Adipose tissue (tissue), 3 donors: ENCODE results near the gene SKOR1. TPM values are rescaled to one million over a fixed set of nuclear protein-coding genes. Genes with fewer than 3 reads are reported as not detected.

ENCODE experiments used
- H3K27ac ChIP-seq: one replicate; pipeline ENCODE4 v1.5.1; 2013; ENCODE audit warnings: low read depth, low read length
- WGBS, 3 donors: extraction: QIAGEN DNeasy Blood & Tissue Kit; methylation state at CpG; one replicate each; pipeline ENCODE4 v1.1.7; 2013; 5-methylcytosine and 5-hydroxymethylcytosine counted together
- polyA plus RNA-seq, 3 donors: library from polyadenylated mRNA; stranded (reverse); fragments of 200-250 nt; gene quantifications; one replicate each; pipeline ENCODE4 v1.2.3, GENCODE V29; 2013
- donor health status: healthy with polysubstance abuse.
- donor health status: Bipolar disorder and iron deficiency.
- donor health status: healthy.

The SKOR1 gene
- polyA plus RNA-seq, 3 donors = 0.14 to 0.40 TPM; not detected in 1

- H3K27ac ChIP-seq = no peak overlapping the region
- WGBS, 3 donors = 90 to 98% (median 93%) methylated on average over 5 of the region's 5 CpGs
These were observed 15.9 kb upstream of the SKOR1 start for GRCh38 chr15:67809441-67809840.

GRCh38 chr15:67809866-67810265 is 15.4 kb upstream of the SKOR1 start:
- no peak overlapping the region for H3K27ac ChIP-seq
- 88 to 95% (median 92%) methylated on average over 6 of the region's 6 CpGs for WGBS, 3 donors

DNA sequence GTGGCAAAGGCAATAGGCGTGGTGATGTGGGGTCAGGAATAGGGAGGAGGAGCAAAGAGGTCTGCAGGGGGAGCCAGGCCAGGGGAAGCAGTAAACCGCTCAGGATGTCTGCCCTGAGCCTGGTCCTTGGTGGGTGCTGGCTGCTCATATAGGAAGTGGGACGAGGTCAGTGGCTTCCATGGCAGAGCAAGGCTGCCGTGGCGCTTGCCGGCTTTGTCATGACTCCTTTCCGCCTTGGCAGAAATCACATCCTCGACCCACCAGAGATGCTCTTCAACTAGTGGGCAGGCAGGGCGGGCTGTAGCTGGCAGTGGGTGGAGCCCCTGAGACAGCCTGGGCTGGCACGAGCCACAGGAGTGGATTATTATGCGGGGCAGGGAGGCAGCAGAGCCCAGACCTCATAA is 13.1 kb upstream of the SKOR1 start:
- H3K27ac ChIP-seq = no peak overlapping the region
- WGBS, 3 donors = 54 to 69% (median 60%) methylated on average over 11 of the region's 11 CpGs

- H3K27ac ChIP-seq = no peak overlapping the region
- WGBS, 3 donors = 81 to 88% (median 87%) methylated on average over 3 of the region's 3 CpGs
These were observed 12.1 kb upstream of the SKOR1 start for GRCh38 chr15:67813104-67813634.

- 77 to 95% (median 79%) methylated on average over 5 of the region's 5 CpGs for WGBS, 3 donors
- no peak overlapping the region for H3K27ac ChIP-seq
These were observed 10.2 kb upstream of the SKOR1 start for GRCh38 chr15:67815036-67815592.

DNA sequence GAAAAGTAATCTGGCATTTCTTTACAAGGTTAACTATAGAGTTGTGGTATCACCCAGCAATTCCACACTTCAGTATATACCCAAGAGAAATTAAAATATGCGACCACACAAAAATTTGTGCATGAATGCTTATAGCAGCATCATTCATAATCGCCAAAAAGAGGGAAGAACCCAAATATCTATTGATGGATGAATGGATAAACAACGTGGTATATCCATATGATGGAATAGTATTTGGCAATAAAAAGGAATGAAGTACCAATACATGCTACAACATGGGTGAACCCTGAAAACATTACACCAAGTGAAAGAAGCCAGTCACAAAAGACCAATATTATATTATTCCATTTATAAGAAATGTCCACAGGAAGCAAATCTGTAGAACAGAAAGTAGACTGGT is 8.6 kb upstream of the SKOR1 start:
- H3K27ac ChIP-seq = no peak overlapping the region
- WGBS, 3 donors = 88 to 95% (median 94%) methylated on average over 3 of the region's 3 CpGs

DNA sequence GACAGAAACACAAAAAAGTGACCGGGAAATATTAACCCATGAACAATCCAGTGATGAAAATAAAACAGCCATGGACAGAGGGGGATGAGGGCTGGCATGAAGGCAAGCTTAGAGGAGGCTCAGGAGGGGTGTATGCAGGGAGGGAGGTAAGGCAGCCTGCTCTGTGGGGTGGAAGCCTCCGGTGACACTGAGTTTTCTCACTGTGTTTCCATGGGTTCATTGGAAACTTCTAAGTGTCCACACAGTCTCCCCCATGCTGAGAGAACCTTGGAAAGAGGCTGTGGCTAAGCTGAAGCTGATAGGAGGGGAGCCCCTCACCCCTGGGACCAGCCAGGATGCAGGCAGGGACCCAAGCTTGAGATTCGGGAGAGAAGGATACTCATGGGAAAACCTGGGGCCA is 6.8 kb upstream of the SKOR1 start:
- WGBS, 3 donors = 64 to 92% (median 76%) methylated on average over 3 of the region's 3 CpGs

DNA sequence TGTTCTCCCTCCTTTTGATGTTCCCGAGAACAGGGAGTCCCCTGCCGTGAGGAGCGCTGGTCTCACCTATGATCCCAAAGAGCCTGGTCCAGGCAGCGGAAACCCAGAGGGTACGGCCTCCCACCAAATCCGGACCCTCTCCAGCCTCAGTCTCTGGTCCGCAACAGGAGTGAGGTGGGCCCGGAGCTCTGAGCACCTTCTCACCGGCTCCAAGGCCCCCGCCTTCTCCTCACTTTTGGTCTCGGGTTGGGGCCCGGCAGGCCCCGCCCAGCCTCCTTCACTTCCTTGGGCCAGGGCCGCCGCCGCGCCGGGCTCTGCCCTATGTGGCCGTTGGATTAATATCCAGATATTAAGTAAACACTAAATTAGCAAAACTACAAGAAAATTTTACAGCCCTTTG is 5.7 kb upstream of the SKOR1 start:
- WGBS, 3 donors = 15 to 28% (median 17%) methylated on average over 19 of the region's 19 CpGs
- no peak overlapping the region for H3K27ac ChIP-seq

More for the DNA sequence above, 6.8 kb upstream of the SKOR1 start:
- no peak overlapping the region for H3K27ac ChIP-seq

GRCh38 chr15:67820122-67820991 is 5.0 kb upstream of the SKOR1 start:
- WGBS, 3 donors = 11 to 14% (median 13%) methylated on average over 50 of the region's 50 CpGs
- no peak overlapping the region for H3K27ac ChIP-seq

DNA sequence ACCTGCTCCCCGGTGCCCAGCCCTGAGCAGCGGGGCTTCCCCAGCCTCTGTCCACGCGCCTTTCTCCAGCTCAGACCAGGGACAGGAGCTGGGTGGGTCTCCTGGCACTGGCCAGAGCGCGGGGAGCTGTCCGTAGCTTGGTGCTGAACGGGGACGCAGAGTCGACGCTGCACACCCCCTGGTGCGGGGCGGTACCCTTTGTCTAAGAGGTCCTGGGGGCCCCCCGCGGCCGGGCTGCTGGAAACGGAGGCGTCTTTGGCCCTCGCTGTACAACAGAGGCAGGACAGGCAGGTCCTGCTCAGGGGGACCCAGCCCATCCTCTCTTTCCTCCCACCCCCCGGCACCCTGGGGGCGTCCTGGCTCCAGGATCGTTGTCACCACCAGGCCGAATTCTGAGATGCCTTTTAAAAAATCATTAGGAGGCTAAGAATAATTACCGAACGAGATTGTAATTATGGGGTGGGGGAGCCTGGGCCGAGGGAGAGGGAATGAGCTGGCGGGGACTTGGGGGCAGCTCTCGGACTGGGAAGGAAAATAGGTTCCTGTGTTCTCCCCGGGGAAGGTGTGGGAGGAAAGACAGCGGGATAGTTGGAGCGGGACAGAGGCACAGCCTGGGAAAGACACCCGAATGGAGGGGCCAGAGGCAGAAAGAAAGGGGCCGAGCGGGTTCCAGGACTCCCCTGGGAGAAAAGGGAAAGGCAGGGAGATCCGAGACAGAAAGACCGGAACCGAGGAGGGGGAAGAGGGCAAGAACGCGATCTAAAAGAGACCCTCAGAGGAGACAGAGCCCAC is 4.1 kb upstream of the SKOR1 start:
- H3K27ac ChIP-seq = no peak overlapping the region
- WGBS, 3 donors = 5 to 6% (median 5%) methylated on average over 36 to 39 of the region's 39 CpGs

DNA sequence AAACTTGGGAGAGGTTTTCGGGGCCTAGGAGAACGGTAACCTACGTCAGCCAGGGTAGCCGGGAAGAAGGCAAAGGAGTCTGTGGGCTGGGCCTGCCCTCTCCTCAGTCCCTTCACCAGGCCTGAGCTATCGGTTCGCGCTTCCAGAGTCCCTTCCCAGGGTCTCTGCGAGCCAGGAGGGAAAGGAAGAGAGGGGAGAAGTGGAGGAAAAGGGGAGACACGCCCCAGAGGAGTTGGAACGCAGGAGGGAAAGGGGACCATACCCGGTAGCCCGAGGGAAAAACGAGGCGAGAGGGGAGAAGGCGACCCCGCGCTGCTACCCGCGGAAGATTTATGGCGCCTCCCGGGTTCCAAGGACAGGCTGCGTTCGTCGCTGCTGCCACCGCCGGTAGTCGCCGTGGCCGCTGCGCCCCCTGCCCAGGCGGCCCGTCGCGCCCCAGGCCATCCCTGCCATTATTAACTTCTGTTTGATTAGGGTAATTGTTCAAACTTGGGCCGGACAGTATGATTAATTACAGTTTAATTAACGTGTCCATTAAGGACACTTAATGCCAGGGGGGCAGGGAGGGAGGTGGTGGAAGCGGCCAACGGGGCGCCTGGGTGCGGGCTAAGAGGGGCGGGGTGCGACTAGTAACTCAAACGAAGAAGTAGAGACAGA is 3.4 kb upstream of the SKOR1 start:
- no peak overlapping the region for H3K27ac ChIP-seq
- 3 to 4% (median 4%) methylated on average over 32 to 43 of the region's 43 CpGs for WGBS, 3 donors

DNA sequence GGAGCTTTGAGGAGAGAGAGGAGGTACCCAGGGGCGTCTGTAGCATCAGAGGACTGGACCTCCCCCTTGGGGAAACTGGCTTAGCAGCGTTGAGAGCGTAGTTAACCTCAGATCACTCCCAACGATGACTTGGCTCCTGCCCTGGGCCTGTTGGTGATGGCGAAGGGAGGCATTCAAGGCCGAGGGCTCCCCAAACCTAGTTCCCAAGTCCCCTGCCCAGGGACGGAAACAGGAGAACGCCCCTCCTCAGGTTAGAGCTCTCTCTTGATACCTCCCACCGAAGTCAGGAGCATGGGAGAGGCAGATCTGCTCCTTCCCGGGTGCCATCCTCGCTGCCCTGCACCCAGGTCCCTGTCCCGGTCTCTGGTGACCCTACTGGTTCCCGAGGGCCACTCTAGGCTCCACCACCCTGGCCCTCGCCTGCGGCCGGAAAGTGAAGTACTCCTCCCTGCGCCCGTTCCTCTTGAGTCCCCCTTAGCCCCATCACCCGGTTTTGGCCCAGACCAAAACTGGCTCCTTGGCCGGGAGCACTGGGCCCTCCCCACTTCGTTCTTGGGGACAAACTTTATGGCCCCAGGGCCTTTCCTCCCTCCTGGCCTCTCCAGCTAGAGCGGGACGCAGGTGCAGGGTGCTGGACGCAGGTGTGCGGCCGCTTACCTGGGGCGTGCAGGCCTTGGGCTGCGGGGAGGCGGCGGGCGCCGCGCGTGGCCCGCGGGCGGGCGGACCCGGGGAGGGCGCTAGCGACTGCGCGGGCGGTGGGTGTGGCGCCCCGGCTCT is 2.6 kb upstream of the SKOR1 start:
- 2 to 6% (median 4%) methylated on average over 30 to 46 of the region's 46 CpGs for WGBS, 3 donors
- no peak overlapping the region for H3K27ac ChIP-seq

GRCh38 chr15:67823314-67824196 is 1.8 kb upstream of the SKOR1 start:
- 3% methylated on average over 65 to 94 of the region's 94 CpGs for WGBS, 3 donors

DNA sequence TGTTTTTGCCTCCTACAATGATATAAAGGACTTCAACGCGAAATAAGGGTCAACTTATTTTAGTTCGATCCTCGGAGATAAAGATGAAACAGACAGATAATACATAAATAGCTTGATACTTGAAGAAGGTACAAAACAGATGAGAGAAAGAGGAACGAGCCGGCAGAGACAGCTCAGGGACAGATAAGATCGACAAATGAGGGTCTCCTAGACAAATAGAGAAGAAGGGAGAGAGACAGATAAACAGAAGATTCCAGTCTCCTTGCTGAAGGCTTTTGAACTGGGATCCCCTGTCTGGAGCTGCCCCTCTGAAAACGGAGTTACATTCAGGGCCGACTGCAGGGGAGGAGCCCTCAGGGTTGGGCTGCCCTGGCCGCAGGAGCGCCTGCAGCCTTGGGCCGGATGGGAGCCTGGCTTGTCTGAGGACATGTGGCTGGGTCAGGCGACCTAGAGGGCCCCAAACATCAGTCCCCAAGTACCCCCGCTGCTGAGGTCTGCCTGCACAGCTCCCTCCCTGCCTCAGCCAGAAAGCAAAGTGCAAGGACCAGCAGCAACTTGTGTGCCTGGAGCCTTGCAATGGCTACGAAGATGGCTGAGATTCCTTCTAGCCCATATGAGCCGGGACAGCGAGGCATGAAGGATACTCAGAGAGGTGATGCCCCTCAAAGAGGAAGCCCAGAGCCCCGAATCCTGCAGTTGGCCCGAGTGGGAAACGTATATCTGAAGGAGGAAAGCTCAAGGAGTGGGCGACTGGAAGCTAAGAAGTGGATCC is 926 bp upstream of the SKOR1 start:
- no peak overlapping the region for H3K27ac ChIP-seq
- WGBS, 3 donors = 7 to 12% (median 7%) methylated on average over 21 of the region's 21 CpGs

More at GRCh38 chr15:67823314-67824196, 1.8 kb upstream of the SKOR1 start:
- H3K27ac ChIP-seq = no peak overlapping the region

GRCh38 chr15:67825881-67826716 is 790 bp downstream of the SKOR1 start:
- no peak overlapping the region for H3K27ac ChIP-seq
- 9 to 13% (median 10%) methylated on average over 73 to 77 of the region's 77 CpGs for WGBS, 3 donors
